T-cell (primary cell): ENCODE measurements around the gene MYBPHL. TPM values are rescaled to one million over a fixed set of nuclear protein-coding genes. Genes with fewer than 3 reads are reported as not detected.

Source experiments
- ATAC-seq, 4 experiments: fragments of 200-7000 bp in 3 of 4; fragments of 150-1000 bp in 1 of 4; cut with Tn5 transposase; replicated peaks in 1 of 4; 1 replicate in 3 of 4; 2 replicates in 1 of 4; pipeline ENCODE4 v1.10.0; 2021; ENCODE audit warnings: moderate library complexity in 3 of 4, mild to moderate bottlenecking in 2 of 4, moderate number of reproducible peaks in 1 of 4
- CTCF ChIA-PET, 2 donors: fragments of 300-600 bp; sonication (Branson Sonifier 250); formaldehyde crosslinking; loops; one replicate each; lab custom pipeline; 2022; ENCODE audit warnings: antibody characterized with exemption in 2 of 2; lab: Charles Lee
- POLR2A ChIA-PET, 2 donors: fragments of 300-600 bp; sonication (Branson Sonifier 250); formaldehyde crosslinking; loops; one replicate each; lab custom pipeline; 2022; ENCODE audit warnings: antibody characterized with exemption in 2 of 2; lab: Charles Lee
- DNase-seq, 35 experiments: peaks; one replicate each; pipeline versions ENCODE4 v3.0.0 to v3.0.0-alpha.2; 2013 to 2023
- H3K27ac ChIP-seq: one replicate; pipeline ENCODE4 v1.5.1; 2013; ENCODE audit warnings: low read length
- H3K27me3 ChIP-seq, 2 experiments: replicated peaks in 1 of 2; 1 replicate in 1 of 2; 2 replicates in 1 of 2; pipeline versions ENCODE4 v1.6.1 to v1.7.0; 2013; ENCODE audit warnings: low read length in 1 of 2, mixed read lengths in 1 of 2; ENCODE audit not compliant: control insufficient read depth in 2 of 2, insufficient read depth in 2 of 2; ENCODE audit errors: extremely low read depth in 1 of 2
- H3K36me3 ChIP-seq, 2 donors: 1 replicate in 1 of 2; 2 replicates in 1 of 2; pipeline versions ENCODE4 v1.6.1 to v1.7.0; 2013; ENCODE audit warnings: low read length in 1 of 2; ENCODE audit not compliant: control insufficient read depth in 2 of 2, insufficient read depth in 1 of 2; ENCODE audit errors: extremely low read depth in 1 of 2
- H3K4me1 ChIP-seq, 2 experiments: 1 replicate in 1 of 2; 2 replicates in 1 of 2; pipeline versions ENCODE4 v1.6.1 to v1.7.0; 2013; ENCODE audit warnings: low read length in 2 of 2, mixed read lengths in 1 of 2; ENCODE audit not compliant: insufficient read depth in 2 of 2, control insufficient read depth in 1 of 2; ENCODE audit errors: extremely low read depth in 1 of 2
- H3K4me3 ChIP-seq, 2 donors: 1 replicate in 1 of 2; 2 replicates in 1 of 2; pipeline versions ENCODE4 v1.5.1 to v1.7.0; 2013; ENCODE audit warnings: mild to moderate bottlenecking in 2 of 2, low read length in 1 of 2, moderate library complexity in 1 of 2; ENCODE audit not compliant: control insufficient read depth in 1 of 2; ENCODE audit errors: extremely low read depth in 1 of 2
- H3K9me3 ChIP-seq: 2 replicates; pipeline ENCODE4 v1.7.0; 2013
- H3K27ac Mint-ChIP-seq, 2 donors: one replicate each; pipeline ENCODE4 v1.8.0; 2020 to 2021; ENCODE audit warnings: mild to moderate bottlenecking in 2 of 2, mixed read lengths in 2 of 2
- H3K27me3 Mint-ChIP-seq, 2 donors: one replicate each; pipeline ENCODE4 v1.8.0; 2021 to 2022; ENCODE audit warnings: mixed read lengths in 2 of 2
- H3K36me3 Mint-ChIP-seq: one replicate; pipeline ENCODE4 v1.8.0; 2021; ENCODE audit warnings: mixed read lengths
- H3K4me1 Mint-ChIP-seq, 3 donors: one replicate each; pipeline ENCODE4 v1.8.0; 2020 to 2022; ENCODE audit warnings: mixed read lengths in 3 of 3, mild to moderate bottlenecking in 1 of 3
- H3K4me3 Mint-ChIP-seq, 3 donors: one replicate each; pipeline ENCODE4 v1.8.0; 2020 to 2022; ENCODE audit warnings: mild to moderate bottlenecking in 3 of 3, mixed read lengths in 3 of 3, moderate library complexity in 3 of 3
- H3K9me3 Mint-ChIP-seq, 3 donors: one replicate each; pipeline ENCODE4 v1.8.0; 2020 to 2022; ENCODE audit warnings: mixed read lengths in 3 of 3
- WGBS: methylation state at CpG from one replicate; pipeline ENCODE4 v1.1.5; 2013; ENCODE audit warnings: missing lambda C conversion rate; ENCODE audit not compliant: insufficient coverage; 5-methylcytosine and 5-hydroxymethylcytosine counted together
- total RNA-seq, 35 experiments: library from RNA in 6 of 35; stranded (reverse) in 6 of 35; fragments of 120-200 nt in 1 of 35; gene quantifications; one replicate each; pipeline versions ENCODE4 v1.2.1 to v1.2.4 and lab custom pipeline; 2013 to 2026

The MYBPHL gene
- total RNA-seq, 5 donors from 2014 or later (not counting 1 experiment from before 2014, with no cell fraction given), result not detected

DNA sequence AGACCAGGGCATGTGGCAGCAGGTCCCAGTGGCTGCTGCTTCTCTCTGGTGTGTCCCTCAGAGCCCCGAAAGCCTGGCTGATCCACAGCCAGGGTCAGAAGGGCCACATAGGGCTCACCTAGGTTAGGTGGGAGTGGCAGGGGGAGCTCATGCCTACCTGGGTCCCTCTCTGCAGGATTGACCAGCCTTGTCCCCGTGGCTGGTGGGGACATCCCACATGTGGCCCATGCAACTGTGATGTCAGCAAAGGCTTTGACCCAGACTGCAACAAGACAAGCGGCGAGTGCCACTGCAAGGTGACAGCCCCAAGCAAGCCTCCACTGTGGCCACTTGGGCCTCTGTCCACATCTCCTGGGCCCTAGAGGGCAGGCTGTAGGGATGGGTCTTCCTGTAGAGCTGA is 41.8 kb downstream of the MYBPHL start:
- 72% methylated on average over 4 of the region's 4 CpGs for WGBS
- ChIA-PET CTCF (interaction anchor here in 1 of 2 donors (1.8 to 2.5 kb wide), 2 partner anchors 12 to 267 kb away, joined by 5 to 6 read pairs; no protein-coding TSS in a partner anchor), POLR2A (no interaction called here)
- Mint-ChIP-seq H3K9me3 (no peaks in the 10 kb centered on the region), H3K4me1 (peaks cover 2 to 6% (median 3%) of the 10 kb centered on the region in 3 donors), H3K27me3 (no peaks in the 10 kb centered on the region), H3K4me3 (no peak overlapping the region), H3K27ac (no peak overlapping the region), H3K36me3 (peaks cover 2% of the 10 kb centered on the region)
- peaks cover 0 to 5% of the 10 kb centered on the region in 2 experiments for H3K27me3 ChIP-seq
- peaks cover 0 to 7% of the 10 kb centered on the region in 2 experiments for H3K4me1 ChIP-seq
- DNase-seq (no peak), ATAC-seq (no peak)
- H3K4me3 ChIP-seq, result no peak overlapping the region
- no peaks in the 10 kb centered on the region for H3K9me3 ChIP-seq
- H3K27ac ChIP-seq, result no peak overlapping the region
- peaks cover 0 to 6% of the 10 kb centered on the region in 2 donors for H3K36me3 ChIP-seq

DNA sequence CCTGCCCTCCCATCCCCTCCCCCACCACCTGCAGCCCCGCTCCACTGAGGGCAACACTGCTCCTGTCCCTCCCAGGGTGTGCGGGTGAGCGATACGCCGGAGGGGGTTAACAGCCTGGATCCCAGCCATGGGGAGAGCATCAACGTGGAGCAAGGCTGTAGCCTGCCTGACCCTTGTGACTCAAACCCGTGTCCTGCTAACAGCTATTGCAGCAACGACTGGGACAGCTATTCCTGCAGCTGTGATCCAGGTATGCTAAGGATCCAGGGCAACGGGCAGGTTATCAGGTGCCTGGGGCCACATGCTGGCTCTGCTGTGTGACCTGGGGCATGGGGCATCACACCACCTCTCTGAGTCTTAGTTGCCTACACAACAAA is 42.4 kb downstream of the MYBPHL start:
- no peak overlapping the region for H3K27ac Mint-ChIP-seq
- H3K4me3 ChIP-seq, result no peak overlapping the region
- no peak overlapping the region for H3K4me3 Mint-ChIP-seq
- H3K36me3 Mint-ChIP-seq, result peaks cover 2% of the 10 kb centered on the region
- POLR2A ChIA-PET, result no interaction called here
- H3K36me3 ChIP-seq, result peaks cover 0 to 7% of the 10 kb centered on the region in 2 donors
- H3K9me3 Mint-ChIP-seq, result no peaks in the 10 kb centered on the region
- no peaks in the 10 kb centered on the region for H3K9me3 ChIP-seq
- peaks cover 0 to 7% of the 10 kb centered on the region in 2 experiments for H3K4me1 ChIP-seq
- no peaks in the 10 kb centered on the region for H3K27me3 Mint-ChIP-seq
- DNase-seq (no peak), ATAC-seq (no peak)
- H3K27me3 ChIP-seq, result peaks cover 0 to 5% of the 10 kb centered on the region in 2 experiments
- CTCF ChIA-PET, result interaction anchor here in 1 of 2 donors (1.8 to 2.5 kb wide), 2 partner anchors 12 to 268 kb away, joined by 5 to 6 read pairs; no protein-coding TSS in a partner anchor
- H3K4me1 Mint-ChIP-seq, result peaks cover 2 to 6% (median 3%) of the 10 kb centered on the region in 3 donors
- H3K27ac ChIP-seq, result no peak overlapping the region
- WGBS, result 60% methylated on average over 9 of the region's 9 CpGs

DNA sequence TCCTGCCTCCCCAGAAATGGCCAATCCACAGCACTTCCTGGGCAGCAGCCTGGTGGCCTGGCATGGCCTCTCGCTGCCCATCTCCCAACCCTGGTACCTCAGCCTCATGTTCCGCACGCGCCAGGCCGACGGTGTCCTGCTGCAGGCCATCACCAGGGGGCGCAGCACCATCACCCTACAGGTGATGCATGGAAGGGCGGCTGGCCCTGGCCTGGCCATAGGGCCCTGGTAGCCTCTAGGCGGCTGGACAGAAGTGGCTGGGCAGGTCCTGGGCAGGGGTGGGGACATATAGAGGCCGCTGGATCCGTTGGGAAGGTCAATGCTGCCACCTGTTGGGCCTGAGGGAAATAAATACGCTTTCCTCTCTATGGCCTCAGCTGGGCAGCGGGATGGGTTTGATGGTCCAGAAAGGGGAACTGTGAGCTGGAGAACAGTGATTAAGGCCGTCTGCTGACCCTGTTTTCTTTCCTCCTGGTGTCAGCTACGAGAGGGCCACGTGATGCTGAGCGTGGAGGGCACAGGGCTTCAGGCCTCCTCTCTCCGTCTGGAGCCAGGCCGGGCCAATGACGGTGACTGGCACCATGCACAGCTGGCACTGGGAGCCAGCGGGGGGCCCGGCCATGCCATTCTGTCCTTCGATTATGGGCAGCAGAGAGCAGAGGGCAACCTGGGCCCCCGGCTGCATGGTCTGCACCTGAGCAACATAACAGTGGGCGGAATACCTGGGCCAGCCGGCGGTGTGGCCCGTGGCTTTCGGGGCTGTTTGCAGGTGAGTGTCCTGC is 43.0 kb downstream of the MYBPHL start:
- CTCF ChIA-PET, result interaction anchor here in 1 of 2 donors (1.8 to 2.5 kb wide), 2 partner anchors 13 to 269 kb away, joined by 5 to 6 read pairs; no protein-coding TSS in a partner anchor
- Mint-ChIP-seq H3K4me3 (no peak overlapping the region), H3K27ac (no peak overlapping the region)

DNA sequence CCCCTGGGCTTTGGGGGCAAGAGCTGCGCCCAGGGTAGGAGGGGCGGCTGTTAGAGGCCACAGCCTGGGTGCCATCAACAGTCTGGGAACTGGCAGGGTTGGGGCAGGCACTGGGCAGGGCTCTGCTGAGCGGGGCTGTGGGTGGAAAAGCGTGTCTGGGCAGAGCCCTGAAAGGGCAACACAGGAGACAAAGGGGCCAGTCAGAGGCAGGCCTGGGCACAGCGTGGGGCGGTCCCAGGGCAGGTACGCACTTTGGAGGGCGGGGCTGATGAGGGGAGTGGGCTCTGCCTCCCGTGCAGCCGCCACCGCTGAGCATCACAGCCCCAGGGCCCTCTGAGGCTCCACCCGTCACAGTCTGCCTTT is 43.6 kb downstream of the MYBPHL start:
- Mint-ChIP-seq H3K36me3 (peaks cover 2% of the 10 kb centered on the region), H3K4me3 (no peak overlapping the region), H3K27ac (no peak overlapping the region), H3K4me1 (peaks cover 2 to 6% (median 3%) of the 10 kb centered on the region in 3 donors), H3K9me3 (no peaks in the 10 kb centered on the region), H3K27me3 (no peaks in the 10 kb centered on the region)
- Histone ChIP-seq H3K9me3 (no peaks in the 10 kb centered on the region), H3K36me3 (peaks cover 0 to 4% of the 10 kb centered on the region in 2 donors), H3K4me1 (peaks cover 0 to 7% of the 10 kb centered on the region in 2 experiments), H3K4me3 (no peak overlapping the region), H3K27ac (no peak overlapping the region), H3K27me3 (peaks cover 0 to 5% of the 10 kb centered on the region in 2 experiments)
- WGBS, result 68% methylated on average over 12 of the region's 12 CpGs
- ChIA-PET POLR2A (no interaction called here), CTCF (interaction anchor here (0.8 to 2.5 kb wide), 2 partner anchors 14 to 270 kb away, joined by 5 to 6 read pairs; no protein-coding TSS in a partner anchor)
- ATAC-seq (peak in 2 of 4 experiments; percentile 11 to 51), DNase-seq (no peak)

More for the DNA sequence above, 43.0 kb downstream of the MYBPHL start:
- H3K27me3 Mint-ChIP-seq, result no peaks in the 10 kb centered on the region
- H3K9me3 Mint-ChIP-seq, result no peaks in the 10 kb centered on the region
- H3K36me3 Mint-ChIP-seq, result peaks cover 2% of the 10 kb centered on the region
- POLR2A ChIA-PET, result no interaction called here
- DNase-seq (peak; percentile 36 to 85 (median 65)), ATAC-seq (peak; percentile 83 to 97 (median 86))
- no peaks in the 10 kb centered on the region for H3K9me3 ChIP-seq
- peaks cover 0 to 7% of the 10 kb centered on the region in 2 experiments for H3K4me1 ChIP-seq
- peaks cover 2 to 6% (median 3%) of the 10 kb centered on the region in 3 donors for H3K4me1 Mint-ChIP-seq
- H3K4me3 ChIP-seq, result no peak overlapping the region
- 54% methylated on average over 21 of the region's 29 CpGs for WGBS
- no peak overlapping the region for H3K27ac ChIP-seq
- peaks cover 0 to 8% of the 10 kb centered on the region in 2 donors for H3K36me3 ChIP-seq
- H3K27me3 ChIP-seq, result peaks cover 0 to 5% of the 10 kb centered on the region in 2 experiments

DNA sequence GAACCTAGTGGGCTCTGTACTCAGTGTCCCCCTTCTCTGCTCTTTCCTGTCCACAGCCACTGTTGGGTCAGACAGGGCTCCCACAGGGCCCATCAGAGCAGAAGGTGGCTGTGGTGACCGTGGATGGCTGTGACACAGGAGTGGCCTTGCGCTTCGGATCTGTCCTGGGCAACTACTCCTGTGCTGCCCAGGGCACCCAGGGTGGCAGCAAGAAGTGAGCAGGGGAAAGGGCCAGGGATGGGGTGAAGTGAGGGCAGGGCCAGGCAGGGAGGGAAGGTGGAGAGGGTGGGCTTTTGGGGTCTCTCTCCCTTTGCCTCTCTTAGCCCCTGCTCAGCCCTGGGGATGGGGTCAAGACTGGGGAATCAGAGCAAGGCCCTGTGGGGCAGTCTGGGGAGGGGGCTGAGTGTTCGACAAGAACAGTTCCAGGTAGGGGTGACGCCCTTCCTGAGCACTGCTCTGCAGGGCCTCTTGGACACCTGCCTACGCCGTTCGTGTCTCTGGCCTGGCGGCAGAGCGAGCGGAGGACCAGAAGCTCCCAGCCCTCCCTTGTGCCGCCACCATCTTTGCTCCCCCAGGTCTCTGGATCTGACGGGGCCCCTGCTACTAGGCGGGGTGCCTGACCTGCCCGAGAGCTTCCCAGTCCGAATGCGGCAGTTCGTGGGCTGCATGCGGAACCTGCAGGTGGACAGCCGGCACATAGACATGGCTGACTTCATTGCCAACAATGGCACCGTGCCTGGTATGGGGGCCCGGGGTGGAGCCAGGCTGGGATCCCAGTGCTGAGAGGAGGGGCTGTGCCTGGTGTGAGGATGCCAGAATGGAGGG is 44.4 kb downstream of the MYBPHL start:
- H3K4me3 ChIP-seq, result no peak overlapping the region
- H3K4me3 Mint-ChIP-seq, result no peak overlapping the region
- H3K27me3 ChIP-seq, result peaks cover 0 to 5% of the 10 kb centered on the region in 2 experiments
- peaks cover 0 to 7% of the 10 kb centered on the region in 2 experiments for H3K4me1 ChIP-seq
- CTCF ChIA-PET, result interaction anchor here in 1 of 2 donors (0.8 kb wide), 1 partner anchor 271 kb away, joined by 5 read pairs; no protein-coding TSS in a partner anchor
- 90% methylated on average over 22 of the region's 22 CpGs for WGBS
- H3K4me1 Mint-ChIP-seq, result peaks cover 2 to 8% (median 3%) of the 10 kb centered on the region in 3 donors
- no peaks in the 10 kb centered on the region for H3K9me3 ChIP-seq
- DNase-seq, result no peak
- H3K36me3 ChIP-seq, result peaks cover 0 to 4% of the 10 kb centered on the region in 2 donors
- H3K27me3 Mint-ChIP-seq, result no peaks in the 10 kb centered on the region
- H3K9me3 Mint-ChIP-seq, result no peaks in the 10 kb centered on the region
- H3K27ac Mint-ChIP-seq, result no peak overlapping the region
- no peak for ATAC-seq
- H3K36me3 Mint-ChIP-seq, result no peaks in the 10 kb centered on the region
- POLR2A ChIA-PET, result no interaction called here
- no peak overlapping the region for H3K27ac ChIP-seq

DNA sequence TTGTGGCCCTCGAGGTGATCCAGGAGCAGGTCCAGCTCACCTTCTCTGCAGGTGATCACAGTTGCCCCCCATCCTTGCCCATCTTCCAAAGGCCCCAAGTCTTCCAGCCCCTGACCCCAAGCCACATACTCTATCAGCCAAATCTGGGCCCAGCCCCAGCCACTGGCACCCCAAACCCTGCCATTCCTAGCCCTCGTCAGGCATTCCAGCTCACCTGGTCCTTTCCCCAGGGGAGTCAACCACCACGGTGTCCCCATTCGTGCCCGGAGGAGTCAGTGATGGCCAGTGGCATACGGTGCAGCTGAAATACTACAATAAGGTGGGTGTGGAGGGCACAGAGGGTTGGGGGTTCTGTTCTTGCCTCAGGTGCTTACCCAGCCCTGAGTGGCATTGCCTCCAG is 45.2 kb downstream of the MYBPHL start:
- ATAC-seq, result no peak
- no peaks in the 10 kb centered on the region for H3K9me3 ChIP-seq
- H3K27ac ChIP-seq, result no peak overlapping the region
- POLR2A ChIA-PET, result no interaction called here
- CTCF ChIA-PET, result interaction anchor here in 1 of 2 donors (0.6 kb wide), 1 partner anchor 339 kb away, joined by 4 read pairs; no protein-coding TSS in a partner anchor
- H3K36me3 Mint-ChIP-seq, result no peaks in the 10 kb centered on the region
- 89% methylated on average over 5 of the region's 6 CpGs for WGBS
- no peak for DNase-seq
- H3K36me3 ChIP-seq, result peaks cover 0 to 4% of the 10 kb centered on the region in 2 donors
- H3K27me3 ChIP-seq, result peaks cover 0 to 5% of the 10 kb centered on the region in 2 experiments
- H3K27me3 Mint-ChIP-seq, result no peaks in the 10 kb centered on the region
- peaks cover 2 to 13% (median 3%) of the 10 kb centered on the region in 3 donors for H3K4me1 Mint-ChIP-seq
- H3K27ac Mint-ChIP-seq, result no peak overlapping the region
- no peak overlapping the region for H3K4me3 ChIP-seq
- no peak overlapping the region for H3K4me3 Mint-ChIP-seq
- H3K4me1 ChIP-seq, result peaks cover 0 to 7% of the 10 kb centered on the region in 2 experiments
- no peaks in the 10 kb centered on the region for H3K9me3 Mint-ChIP-seq
